Uterus (tissue), 4 donors: Measurements from ENCODE around the gene MAPT. TPM values are rescaled to one million over a fixed set of nuclear protein-coding genes. Genes with fewer than 3 reads are reported as not detected.
"Not testable (repeated sequence)": the region's sequence is repeated elsewhere in the genome, so short reads cannot be mapped to it uniquely, and the experiment has no call there.

Experiments used
- DNase-seq, 2 donors: peaks; one replicate each; pipeline ENCODE4 v3.0.0-alpha.2; 2019 to 2020
- H3K27ac ChIP-seq, 2 donors: fragments of 200-600 bp; sonication (generic); 1 replicate in 1 of 2; 2 replicates in 1 of 2; pipeline ENCODE4 v1.5.1; 2016 to 2018
- H3K27me3 ChIP-seq, 2 donors: fragments of 200-600 bp; sonication (generic); one replicate each; pipeline ENCODE4 v1.5.1; 2018 to 2019; ENCODE audit warnings: control low read depth in 1 of 2
- H3K36me3 ChIP-seq, 2 donors: fragments of 200-600 bp; sonication (generic); one replicate each; pipeline ENCODE4 v1.5.1; 2019; ENCODE audit warnings: control low read depth in 1 of 2
- H3K4me1 ChIP-seq, 2 donors: fragments of 200-600 bp; sonication (generic); one replicate each; pipeline ENCODE4 v1.5.1; 2018 to 2019; ENCODE audit warnings: control low read depth in 1 of 2
- H3K4me3 ChIP-seq, 2 donors: fragments of 200-600 bp; sonication (generic); 1 replicate in 1 of 2; 2 replicates in 1 of 2; pipeline ENCODE4 v1.5.1; 2018 to 2019; ENCODE audit warnings: mild to moderate bottlenecking in 1 of 2
- H3K9me3 ChIP-seq, 2 donors: fragments of 200-600 bp; sonication (generic); one replicate each; pipeline ENCODE4 v1.5.1; 2019; ENCODE audit warnings: control low read depth in 1 of 2
- CTCF ChIP-seq, 4 experiments: fragments of 200-600 bp in 2 of 4; fragments of 450-650 bp in 2 of 4; sonication (generic) in 2 of 4; IDR thresholded peaks; one replicate each; pipeline ENCODE4 v1.5.1; 2016 to 2019; ENCODE audit warnings: antibody characterized with exemption in 4 of 4, mild to moderate bottlenecking in 2 of 4, moderate library complexity in 1 of 4
- POLR2A ChIP-seq, 2 donors: fragments of 450-650 bp; IDR thresholded peaks; one replicate each; pipeline ENCODE4 v1.6.1; 2016; ENCODE audit warnings: antibody characterized with exemption in 2 of 2, mild to moderate bottlenecking in 1 of 2, moderate library complexity in 1 of 2
- intact Hi-C: fragments of 100-400 bp; cut with DNase I; formaldehyde crosslinking; loops from one replicate; pipeline ENCODE4 v1.15.1; 2023; ENCODE audit warnings: low total_unique reads
- total RNA-seq, 4 donors: library from RNA; depleted of rRNA in 3 of 4; stranded (reverse); fragments of >200 nt in 3 of 4; gene quantifications; one replicate each; pipeline versions ENCODE4 v1.1.0 to v1.2.4, GENCODE V29; 2014 to 2023
- donor health status: DM: yes; HTN: yes; CAD: no.

Gene MAPT
- total RNA-seq, 4 donors from 2014 or later: 0.26 to 4.1 (median 1.5) TPM; not detected in 1

DNA sequence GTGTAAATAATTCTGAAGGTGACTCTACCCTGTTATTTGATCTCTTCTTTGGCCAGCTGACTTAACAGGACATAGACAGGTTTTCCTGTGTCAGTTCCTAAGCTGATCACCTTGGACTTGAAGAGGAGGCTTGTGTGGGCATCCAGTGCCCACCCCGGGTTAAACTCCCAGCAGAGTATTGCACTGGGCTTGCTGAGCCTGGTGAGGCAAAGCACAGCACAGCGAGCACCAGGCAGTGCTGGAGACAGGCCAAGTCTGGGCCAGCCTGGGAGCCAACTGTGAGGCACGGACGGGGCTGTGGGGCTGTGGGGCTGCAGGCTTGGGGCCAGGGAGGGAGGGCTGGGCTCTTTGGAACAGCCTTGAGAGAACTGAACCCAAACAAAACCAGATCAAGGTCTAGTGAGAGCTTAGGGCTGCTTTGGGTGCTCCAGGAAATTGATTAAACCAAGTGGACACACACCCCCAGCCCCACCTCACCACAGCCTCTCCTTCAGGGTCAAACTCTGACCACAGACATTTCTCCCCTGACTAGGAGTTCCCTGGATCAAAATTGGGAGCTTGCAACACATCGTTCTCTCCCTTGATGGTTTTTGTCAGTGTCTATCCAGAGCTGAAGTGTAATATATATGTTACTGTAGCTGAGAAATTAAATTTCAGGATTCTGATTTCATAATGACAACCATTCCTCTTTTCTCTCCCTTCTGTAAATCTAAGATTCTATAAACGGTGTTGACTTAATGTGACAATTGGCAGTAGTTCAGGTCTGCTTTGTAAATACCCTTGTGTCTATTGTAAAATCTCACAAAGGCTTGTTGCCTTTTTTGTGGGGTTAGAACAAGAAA, 109.8 kb downstream of the MAPT start:
- DNase-seq: no peak
- no peaks in the 10 kb centered on the region for H3K27me3 ChIP-seq
- H3K9me3 ChIP-seq: no peaks in the 10 kb centered on the region
- H3K4me1 ChIP-seq: no peaks in the 10 kb centered on the region
- H3K4me3 ChIP-seq: no peak overlapping the region
- H3K27ac ChIP-seq: no peak overlapping the region
- TF ChIP-seq CTCF (IDR thresholded peaks at IDR 0.05) (no peak), POLR2A (IDR thresholded peaks at IDR 0.05) (no peak)
- intact Hi-C loops: loop anchor here (5.0 kb wide), 1 partner anchor 208 kb away; no protein-coding TSS in a partner anchor
- H3K36me3 ChIP-seq: no peaks in the 10 kb centered on the region

GRCh38 chr17:46006082-46006481, 111.7 kb downstream of the MAPT start:
- H3K4me3 ChIP-seq, intact Hi-C loops, H3K9me3 ChIP-seq: not testable (repeated sequence)

DNA sequence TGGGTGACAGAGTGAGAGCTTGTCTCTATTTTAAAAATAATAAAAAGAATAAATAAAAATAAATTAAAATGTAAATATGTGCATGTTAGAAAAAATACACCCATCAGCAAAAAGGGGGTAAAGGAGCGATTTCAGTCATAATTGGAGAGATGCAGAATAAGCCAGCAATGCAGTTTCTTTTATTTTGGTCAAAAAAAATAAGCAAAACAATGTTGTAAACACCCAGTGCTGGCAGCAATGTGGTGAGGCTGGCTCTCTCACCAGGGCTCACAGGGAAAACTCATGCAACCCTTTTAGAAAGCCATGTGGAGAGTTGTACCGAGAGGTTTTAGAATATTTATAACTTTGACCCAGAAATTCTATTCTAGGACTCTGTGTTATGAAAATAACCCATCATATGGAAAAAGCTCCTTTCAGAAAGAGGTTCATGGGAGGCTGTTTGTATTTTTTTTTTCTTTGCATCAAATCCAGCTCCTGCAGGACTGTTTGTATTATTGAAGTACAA, 113.2 kb downstream of the MAPT start:
- no peak for DNase-seq
- Histone ChIP-seq H3K27ac (no peak overlapping the region), H3K36me3 (no peaks in the 10 kb centered on the region), H3K27me3 (no peaks in the 10 kb centered on the region), H3K4me3 (no peak overlapping the region), H3K4me1 (no peaks in the 10 kb centered on the region), H3K9me3 (no peaks in the 10 kb centered on the region)
- TF ChIP-seq POLR2A (IDR thresholded peaks at IDR 0.05) (no peak), CTCF (IDR thresholded peaks at IDR 0.05) (no peak)
- intact Hi-C loops: no loop called here

More at GRCh38 chr17:46006082-46006481, 111.7 kb downstream of the MAPT start:
- not testable (repeated sequence) for H3K4me1 ChIP-seq, H3K27me3 ChIP-seq, H3K27ac ChIP-seq, DNase-seq, H3K36me3 ChIP-seq

- no peak overlapping the region for H3K27ac ChIP-seq
- no peak overlapping the region for H3K4me3 ChIP-seq
- no peaks in the 10 kb centered on the region for H3K9me3 ChIP-seq
- intact Hi-C loops: no loop called here
- H3K27me3 ChIP-seq: no peaks in the 10 kb centered on the region
- TF ChIP-seq POLR2A (IDR thresholded peaks at IDR 0.05): no peak
- TF ChIP-seq CTCF (IDR thresholded peaks at IDR 0.05): no peak
- no peaks in the 10 kb centered on the region for H3K36me3 ChIP-seq
- DNase-seq: no peak
- H3K4me1 ChIP-seq: no peaks in the 10 kb centered on the region
These were observed 114.2 kb downstream of the MAPT start for GRCh38 chr17:46008591-46008990.

DNA sequence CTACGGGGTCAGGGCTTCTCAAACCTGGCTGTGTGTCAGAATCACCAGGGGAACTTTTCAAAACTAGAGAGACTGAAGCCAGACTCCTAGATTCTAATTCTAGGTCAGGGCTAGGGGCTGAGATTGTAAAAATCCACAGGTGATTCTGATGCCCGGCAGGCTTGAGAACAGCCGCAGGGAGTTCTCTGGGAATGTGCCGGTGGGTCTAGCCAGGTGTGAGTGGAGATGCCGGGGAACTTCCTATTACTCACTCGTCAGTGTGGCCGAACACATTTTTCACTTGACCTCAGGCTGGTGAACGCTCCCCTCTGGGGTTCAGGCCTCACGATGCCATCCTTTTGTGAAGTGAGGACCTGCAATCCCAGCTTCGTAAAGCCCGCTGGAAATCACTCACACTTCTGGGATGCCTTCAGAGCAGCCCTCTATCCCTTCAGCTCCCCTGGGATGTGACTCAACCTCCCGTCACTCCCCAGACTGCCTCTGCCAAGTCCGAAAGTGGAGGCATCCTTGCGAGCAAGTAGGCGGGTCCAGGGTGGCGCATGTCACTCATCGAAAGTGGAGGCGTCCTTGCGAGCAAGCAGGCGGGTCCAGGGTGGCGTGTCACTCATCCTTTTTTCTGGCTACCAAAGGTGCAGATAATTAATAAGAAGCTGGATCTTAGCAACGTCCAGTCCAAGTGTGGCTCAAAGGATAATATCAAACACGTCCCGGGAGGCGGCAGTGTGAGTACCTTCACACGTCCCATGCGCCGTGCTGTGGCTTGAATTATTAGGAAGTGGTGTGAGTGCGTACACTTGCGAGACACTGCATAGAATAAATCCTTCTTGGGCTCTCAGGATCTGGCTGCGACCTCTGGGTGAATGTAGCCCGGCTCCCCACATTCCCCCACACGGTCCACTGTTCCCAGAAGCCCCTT, 115.6 kb downstream of the MAPT start:
- TF ChIP-seq POLR2A (IDR thresholded peaks at IDR 0.05): no peak
- TF ChIP-seq CTCF (IDR thresholded peaks at IDR 0.05): no peak
- Histone ChIP-seq H3K4me1 (no peaks in the 10 kb centered on the region), H3K9me3 (no peaks in the 10 kb centered on the region), H3K27ac (no peak overlapping the region), H3K27me3 (no peaks in the 10 kb centered on the region), H3K4me3 (no peak overlapping the region), H3K36me3 (no peaks in the 10 kb centered on the region)
- intact Hi-C loops: no loop called here
- no peak for DNase-seq
